Measurements from ENCODE around the gene SLC4A9. TPM values are rescaled to one million over a fixed set of nuclear protein-coding genes. Genes with fewer than 3 reads are reported as not detected.

Gene SLC4A9
- total and polyA plus RNA-seq, 2 donors from 2014 or later: 2.5 to 29.9 TPM

- no peak for TF ChIP-seq CTCF (IDR thresholded peaks at IDR 0.05; ENCODE audit: borderline replicate concordance, extremely low read depth, insufficient read depth)
- FAIRE-seq: no peak
- Histone ChIP-seq H3K9me3 (ENCODE audit: control insufficient read depth in 2 of 3, insufficient read depth in 1 of 3, low read length in 3 of 3) (no peaks in the 10 kb centered on the region), H3K27me3 (ENCODE audit: control insufficient read depth, insufficient read depth, low read length) (no peaks in the 10 kb centered on the region), H3K9ac (ENCODE audit: low read length in 3 of 3) (no peak overlapping the region), H3K36me3 (ENCODE audit: control insufficient read depth in 2 of 3, insufficient read depth in 3 of 3, low read length in 3 of 3) (no peaks in the 10 kb centered on the region), H3K4me1 (ENCODE audit: control insufficient read depth in 2 of 3, insufficient read depth in 2 of 3, low read depth in 1 of 3, low read length in 3 of 3) (peaks cover 0 to 2% (median 0%) of the 10 kb centered on the region in 3 donors), H3K27ac (ENCODE audit: low read depth in 2 of 2, low read length in 2 of 2) (no peak overlapping the region), H3K4me3 (ENCODE audit: low read length in 3 of 3) (peak overlapping the region in 1 of 3 donors; percentile 36)
- peak in 1 of 5 donors; percentile 86 for DNase-seq
- intact Hi-C loops (cut with DNase I): no loop called here
Observed at GRCh38 chr5:140356853-140357725, 2.9 kb upstream of the SLC4A9 start.

GRCh38 chr5:140357726-140358093 lies 2.3 kb upstream of the SLC4A9 start:
- peak; percentile 89 for TF ChIP-seq CTCF (IDR thresholded peaks at IDR 0.05; ENCODE audit: borderline replicate concordance, extremely low read depth, insufficient read depth)
- DNase-seq (peak in 4 of 5 donors; percentile 87 to 92 (median 88)), FAIRE-seq (no peak)
- H3K36me3 ChIP-seq (ENCODE audit: control insufficient read depth in 2 of 3, insufficient read depth in 3 of 3, low read length in 3 of 3): no peaks in the 10 kb centered on the region
- H3K9me3 ChIP-seq (ENCODE audit: control insufficient read depth in 2 of 3, insufficient read depth in 1 of 3, low read length in 3 of 3): no peaks in the 10 kb centered on the region
- peaks cover 0 to 2% (median 2%) of the 10 kb centered on the region in 3 donors for H3K4me1 ChIP-seq (ENCODE audit: control insufficient read depth in 2 of 3, insufficient read depth in 2 of 3, low read depth in 1 of 3, low read length in 3 of 3)
- no peak overlapping the region for H3K9ac ChIP-seq (ENCODE audit: low read length in 3 of 3)
- H3K27ac ChIP-seq (ENCODE audit: low read depth in 2 of 2, low read length in 2 of 2): no peak overlapping the region
- H3K27me3 ChIP-seq (ENCODE audit: control insufficient read depth, insufficient read depth, low read length): no peaks in the 10 kb centered on the region
- H3K4me3 ChIP-seq (ENCODE audit: low read length in 3 of 3): peak overlapping the region in 1 of 3 donors; percentile 36
- intact Hi-C loops (cut with DNase I): no loop called here

DNA sequence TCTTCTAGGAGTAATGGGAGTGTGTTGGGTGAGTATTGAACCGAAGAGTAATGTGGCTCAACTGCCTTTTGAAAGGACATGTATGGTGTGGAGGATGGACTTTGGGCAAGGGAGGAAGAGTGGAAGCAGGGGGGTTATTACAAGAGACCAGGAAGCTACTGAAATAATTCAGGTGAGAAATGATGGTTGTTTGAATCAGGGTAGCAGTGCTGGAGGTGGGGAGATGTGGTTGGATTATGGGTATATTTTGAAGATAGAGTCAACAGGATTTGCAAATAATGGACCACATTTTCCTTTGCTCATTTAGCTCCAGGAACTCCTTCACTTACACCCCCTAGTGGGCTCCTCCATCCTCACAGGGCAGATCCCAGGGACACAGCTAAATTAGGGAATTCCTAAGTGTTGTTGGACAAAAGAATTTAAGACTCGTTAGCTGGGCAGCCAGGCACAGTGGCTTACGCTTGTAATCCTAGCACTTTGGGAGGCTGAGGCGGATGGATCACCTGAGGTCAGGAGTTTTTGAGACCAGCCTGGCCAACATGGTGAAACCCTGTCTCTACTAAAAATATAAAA lies 1.2 kb upstream of the SLC4A9 start:
- intact Hi-C loops (cut with DNase I): no loop called here
- H3K9me3 ChIP-seq (ENCODE audit: control insufficient read depth in 2 of 3, insufficient read depth in 1 of 3, low read length in 3 of 3): no peaks in the 10 kb centered on the region
- TF ChIP-seq CTCF (IDR thresholded peaks at IDR 0.05; ENCODE audit: borderline replicate concordance, extremely low read depth, insufficient read depth): peak; percentile 14
- no peaks in the 10 kb centered on the region for H3K27me3 ChIP-seq (ENCODE audit: control insufficient read depth, insufficient read depth, low read length)
- DNase-seq: peak in 2 of 5 donors; percentile 31 to 51
- H3K36me3 ChIP-seq (ENCODE audit: control insufficient read depth in 2 of 3, insufficient read depth in 3 of 3, low read length in 3 of 3): no peaks in the 10 kb centered on the region
- no peak overlapping the region for H3K27ac ChIP-seq (ENCODE audit: low read depth in 2 of 2, low read length in 2 of 2)
- peaks cover 0 to 10% (median 6%) of the 10 kb centered on the region in 3 donors for H3K4me1 ChIP-seq (ENCODE audit: control insufficient read depth in 2 of 3, insufficient read depth in 2 of 3, low read depth in 1 of 3, low read length in 3 of 3)
- no peak for FAIRE-seq
- H3K9ac ChIP-seq (ENCODE audit: low read length in 3 of 3): no peak overlapping the region
- no peak overlapping the region for H3K4me3 ChIP-seq (ENCODE audit: low read length in 3 of 3)

All from kidney (tissue), 14 donors.